ENCODE measurements around the gene SKI.

- no peak for TF ChIP-seq EZH2 (IDR thresholded peaks at IDR 0.05; ENCODE audit: insufficient read depth, low read length)
- TF ChIP-seq, protein P1, sequence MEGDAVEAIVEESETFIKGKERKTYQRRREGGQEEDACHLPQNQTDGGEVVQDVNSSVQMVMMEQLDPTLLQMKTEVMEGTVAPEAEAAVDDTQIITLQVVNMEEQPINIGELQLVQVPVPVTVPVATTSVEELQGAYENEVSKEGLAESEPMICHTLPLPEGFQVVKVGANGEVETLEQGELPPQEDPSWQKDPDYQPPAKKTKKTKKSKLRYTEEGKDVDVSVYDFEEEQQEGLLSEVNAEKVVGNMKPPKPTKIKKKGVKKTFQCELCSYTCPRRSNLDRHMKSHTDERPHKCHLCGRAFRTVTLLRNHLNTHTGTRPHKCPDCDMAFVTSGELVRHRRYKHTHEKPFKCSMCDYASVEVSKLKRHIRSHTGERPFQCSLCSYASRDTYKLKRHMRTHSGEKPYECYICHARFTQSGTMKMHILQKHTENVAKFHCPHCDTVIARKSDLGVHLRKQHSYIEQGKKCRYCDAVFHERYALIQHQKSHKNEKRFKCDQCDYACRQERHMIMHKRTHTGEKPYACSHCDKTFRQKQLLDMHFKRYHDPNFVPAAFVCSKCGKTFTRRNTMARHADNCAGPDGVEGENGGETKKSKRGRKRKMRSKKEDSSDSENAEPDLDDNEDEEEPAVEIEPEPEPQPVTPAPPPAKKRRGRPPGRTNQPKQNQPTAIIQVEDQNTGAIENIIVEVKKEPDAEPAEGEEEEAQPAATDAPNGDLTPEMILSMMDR (IDR thresholded peaks at IDR 0.05; ENCODE audit: insufficient read depth, low read depth, low read length): no peak
These were observed 76.2 kb downstream of the SKI start for GRCh38 chr1:2304282-2304681.

Measured in astrocyte (in vitro differentiated cells and primary cell).